Panc1 (cell line): ENCODE measurements around the gene LY6G6D. TPM values are rescaled to one million over a fixed set of nuclear protein-coding genes. Genes with fewer than 3 reads are reported as not detected.

ENCODE experiments used
- ATAC-seq: fragments of 200-7000 bp; cut with Tn5 transposase; 2 replicates; pipeline ENCODE4 v1.9.1; 2020; ENCODE audit warnings: mild to moderate bottlenecking, moderate library complexity
- BruUV-seq: library from RNA; stranded (reverse); fragments of 400-500 nt; replicated peaks from 2 replicates; lab custom pipeline; 2021; lab: Mats Ljungman, UMichigan
- CTCF ChIA-PET: fragments of 300-600 bp; sonication (Branson Sonifier 250); formaldehyde crosslinking; loops from one replicate; lab custom pipeline; 2022; ENCODE audit warnings: antibody characterized with exemption; lab: Charles Lee
- POLR2A ChIA-PET: fragments of 300-600 bp; sonication (Branson Sonifier 250); formaldehyde crosslinking; loops from one replicate; lab custom pipeline; 2022; ENCODE audit warnings: antibody characterized with exemption; lab: Charles Lee
- DNase-seq: peaks from one replicate; pipeline ENCODE4 v3.0.0-alpha.2; 2010; ENCODE audit warnings: low read depth, low spot score
- H3K27ac ChIP-seq: 2 replicates; pipeline ENCODE4 v1.5.1; 2011; ENCODE audit warnings: mild to moderate bottlenecking, low read length, inconsistent platforms
- H3K27me3 ChIP-seq: fragments of 200-500 bp; sonication (Bioruptor generic); 2 replicates; pipeline ENCODE4 v1.6.0; 2014; ENCODE audit warnings: low read length, inconsistent platforms; ENCODE audit not compliant: control insufficient read depth, insufficient read depth
- H3K36me3 ChIP-seq: fragments of 200-500 bp; sonication (Bioruptor generic); 2 replicates; pipeline ENCODE4 v1.5.1; 2014; ENCODE audit warnings: inconsistent platforms, mild to moderate bottlenecking, low read length, moderate library complexity; ENCODE audit not compliant: control insufficient read depth, insufficient read depth
- H3K4me1 ChIP-seq: 2 replicates; pipeline ENCODE4 v1.5.1; 2011; ENCODE audit warnings: inconsistent platforms, mild to moderate bottlenecking, low read length, moderate library complexity; ENCODE audit not compliant: control insufficient read depth, insufficient read depth
- H3K4me3 ChIP-seq, 2 experiments: 2 replicates each; pipeline ENCODE4 v1.5.1; 2011 to 2012; ENCODE audit warnings: low read depth in 2 of 2, low read length in 2 of 2, mild to moderate bottlenecking in 2 of 2, inconsistent platforms in 1 of 2, moderate library complexity in 1 of 2
- H3K9me3 ChIP-seq: fragments of 200-500 bp; sonication (Bioruptor generic); 2 replicates; pipeline ENCODE4 v1.5.1; 2014; ENCODE audit warnings: low read depth, mild to moderate bottlenecking, inconsistent platforms, low read length, moderate library complexity; ENCODE audit not compliant: control insufficient read depth, insufficient read depth
- CTCF ChIP-seq: fragments of 450-650 bp; IDR thresholded peaks from 2 replicates; pipeline ENCODE4 v1.5.1; 2017; ENCODE audit warnings: mild to moderate bottlenecking
- POLR2AphosphoS5 ChIP-seq: IDR thresholded peaks from 2 replicates; pipeline ENCODE4 v1.6.1; 2012; ENCODE audit warnings: mild to moderate bottlenecking, low read depth, low read length, moderate library complexity
- SIN3A ChIP-seq: IDR thresholded peaks from 2 replicates; pipeline ENCODE4 v1.6.1; 2012; ENCODE audit warnings: low read depth, mild to moderate bottlenecking, low read length, moderate library complexity, borderline replicate concordance; ENCODE audit not compliant: insufficient read depth
- TCF7L2 ChIP-seq: IDR thresholded peaks from 2 replicates; pipeline ENCODE4 v1.6.1; 2011; ENCODE audit warnings: mild to moderate bottlenecking, low read depth, low read length, inconsistent platforms
- in situ Hi-C: cut with HindIII; loops from 2 replicates; pipeline ENCODE4 v1.10.0; 2016; ENCODE audit warnings: low sequenced_read_pairs, low pct_unique_long_range_greater_than_20kb
- intact Hi-C: fragments of 100-400 bp; cut with micrococcal nuclease; formaldehyde crosslinking; loops from one replicate; pipeline ENCODE4 v1.10.0; 2022; ENCODE audit not compliant: unreplicated experiment
- total RNA-seq: library from RNA; stranded (reverse); gene quantifications from one replicate; pipeline ENCODE4 v1.2.1, GENCODE V29; 2021; ENCODE audit not compliant: unreplicated experiment
- TF ChIP-seq, protein P1 (sequence below), 2 experiments: IDR thresholded peaks; 2 replicates each; pipeline ENCODE4 v1.6.1; 2011 to 2012; ENCODE audit warnings: low read depth in 2 of 2, control low read depth in 1 of 2, low read length in 1 of 2, mild to moderate bottlenecking in 1 of 2, moderate library complexity in 1 of 2; ENCODE audit not compliant: insufficient read depth in 1 of 2

Gene LY6G6D
- total RNA-seq, 1 experiment from 2014 or later, result not detected

DNA sequence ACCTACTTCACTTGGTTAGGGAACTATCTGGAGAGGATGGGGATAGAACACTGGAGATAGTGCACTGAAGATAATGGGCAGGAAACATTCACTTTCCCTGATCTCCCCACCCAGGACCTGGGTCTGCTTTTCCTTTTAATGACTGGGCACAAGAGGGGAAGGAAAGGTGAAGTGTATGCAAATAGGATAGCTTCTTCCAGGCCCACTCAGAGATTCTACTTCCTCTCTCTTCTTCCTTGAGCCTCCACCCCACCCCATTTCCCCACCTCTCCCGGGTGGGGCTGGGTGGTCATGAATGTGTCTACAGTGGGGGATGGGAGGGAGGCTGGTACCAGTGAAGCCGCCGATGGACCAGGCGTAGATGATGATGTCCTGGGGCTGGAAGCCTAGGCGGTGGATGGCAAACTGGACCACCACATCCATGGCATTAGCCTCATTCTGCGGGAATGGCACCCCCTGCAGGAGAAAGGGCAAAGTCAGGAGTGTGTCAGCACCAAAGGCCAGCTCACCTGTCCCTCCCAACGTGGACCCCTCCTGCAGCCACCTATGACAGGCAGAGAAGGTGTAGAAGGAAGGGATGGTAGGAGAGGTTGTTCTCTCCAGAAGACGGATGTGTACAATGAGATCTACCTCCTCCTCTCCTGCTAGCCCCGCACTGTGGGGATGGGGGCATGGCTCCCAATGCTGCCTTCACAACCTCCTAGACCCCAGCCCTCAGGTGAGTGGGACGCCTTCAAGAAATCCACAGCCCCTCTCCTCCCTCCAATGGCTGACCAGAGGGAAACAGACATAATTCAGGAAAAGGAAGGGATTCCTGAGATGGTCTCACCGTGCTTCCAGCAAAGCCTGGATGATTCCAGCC, 25.7 kb upstream of the LY6G6D start:
- H3K4me3 ChIP-seq, result no peak overlapping the region
- no peaks in the 10 kb centered on the region for H3K4me1 ChIP-seq
- in situ Hi-C loops (no loop called here), intact Hi-C loops (no loop called here)
- ChIA-PET CTCF (no interaction called here), POLR2A (interaction anchor here (0.7 kb wide), 1 partner anchor 38 kb away, joined by 3 read pairs; no protein-coding TSS in a partner anchor)
- H3K27ac ChIP-seq, result no peak overlapping the region
- DNase-seq (no peak), ATAC-seq (no peak)
- H3K36me3 ChIP-seq, result 0 out of 2 replicates have a peak, but pooled peaks cover 5% of the 10 kb centered on the region
- H3K27me3 ChIP-seq, result no peaks in the 10 kb centered on the region
- no peaks in the 10 kb centered on the region for H3K9me3 ChIP-seq
- no TSS peak for BruUV-seq
- TF ChIP-seq SIN3A (no peak), POLR2AphosphoS5 (no peak), CTCF (no peak; the same call in 1 of the 2 replicates), TCF7L2 (no peak)
- TF ChIP-seq, protein P1, sequence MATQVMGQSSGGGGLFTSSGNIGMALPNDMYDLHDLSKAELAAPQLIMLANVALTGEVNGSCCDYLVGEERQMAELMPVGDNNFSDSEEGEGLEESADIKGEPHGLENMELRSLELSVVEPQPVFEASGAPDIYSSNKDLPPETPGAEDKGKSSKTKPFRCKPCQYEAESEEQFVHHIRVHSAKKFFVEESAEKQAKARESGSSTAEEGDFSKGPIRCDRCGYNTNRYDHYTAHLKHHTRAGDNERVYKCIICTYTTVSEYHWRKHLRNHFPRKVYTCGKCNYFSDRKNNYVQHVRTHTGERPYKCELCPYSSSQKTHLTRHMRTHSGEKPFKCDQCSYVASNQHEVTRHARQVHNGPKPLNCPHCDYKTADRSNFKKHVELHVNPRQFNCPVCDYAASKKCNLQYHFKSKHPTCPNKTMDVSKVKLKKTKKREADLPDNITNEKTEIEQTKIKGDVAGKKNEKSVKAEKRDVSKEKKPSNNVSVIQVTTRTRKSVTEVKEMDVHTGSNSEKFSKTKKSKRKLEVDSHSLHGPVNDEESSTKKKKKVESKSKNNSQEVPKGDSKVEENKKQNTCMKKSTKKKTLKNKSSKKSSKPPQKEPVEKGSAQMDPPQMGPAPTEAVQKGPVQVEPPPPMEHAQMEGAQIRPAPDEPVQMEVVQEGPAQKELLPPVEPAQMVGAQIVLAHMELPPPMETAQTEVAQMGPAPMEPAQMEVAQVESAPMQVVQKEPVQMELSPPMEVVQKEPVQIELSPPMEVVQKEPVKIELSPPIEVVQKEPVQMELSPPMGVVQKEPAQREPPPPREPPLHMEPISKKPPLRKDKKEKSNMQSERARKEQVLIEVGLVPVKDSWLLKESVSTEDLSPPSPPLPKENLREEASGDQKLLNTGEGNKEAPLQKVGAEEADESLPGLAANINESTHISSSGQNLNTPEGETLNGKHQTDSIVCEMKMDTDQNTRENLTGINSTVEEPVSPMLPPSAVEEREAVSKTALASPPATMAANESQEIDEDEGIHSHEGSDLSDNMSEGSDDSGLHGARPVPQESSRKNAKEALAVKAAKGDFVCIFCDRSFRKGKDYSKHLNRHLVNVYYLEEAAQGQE (IDR thresholded peaks at IDR 0.05; ENCODE audit: insufficient read depth in 1 of 2, low read depth in 2 of 2, low read length in 1 of 2), result no peak

DNA sequence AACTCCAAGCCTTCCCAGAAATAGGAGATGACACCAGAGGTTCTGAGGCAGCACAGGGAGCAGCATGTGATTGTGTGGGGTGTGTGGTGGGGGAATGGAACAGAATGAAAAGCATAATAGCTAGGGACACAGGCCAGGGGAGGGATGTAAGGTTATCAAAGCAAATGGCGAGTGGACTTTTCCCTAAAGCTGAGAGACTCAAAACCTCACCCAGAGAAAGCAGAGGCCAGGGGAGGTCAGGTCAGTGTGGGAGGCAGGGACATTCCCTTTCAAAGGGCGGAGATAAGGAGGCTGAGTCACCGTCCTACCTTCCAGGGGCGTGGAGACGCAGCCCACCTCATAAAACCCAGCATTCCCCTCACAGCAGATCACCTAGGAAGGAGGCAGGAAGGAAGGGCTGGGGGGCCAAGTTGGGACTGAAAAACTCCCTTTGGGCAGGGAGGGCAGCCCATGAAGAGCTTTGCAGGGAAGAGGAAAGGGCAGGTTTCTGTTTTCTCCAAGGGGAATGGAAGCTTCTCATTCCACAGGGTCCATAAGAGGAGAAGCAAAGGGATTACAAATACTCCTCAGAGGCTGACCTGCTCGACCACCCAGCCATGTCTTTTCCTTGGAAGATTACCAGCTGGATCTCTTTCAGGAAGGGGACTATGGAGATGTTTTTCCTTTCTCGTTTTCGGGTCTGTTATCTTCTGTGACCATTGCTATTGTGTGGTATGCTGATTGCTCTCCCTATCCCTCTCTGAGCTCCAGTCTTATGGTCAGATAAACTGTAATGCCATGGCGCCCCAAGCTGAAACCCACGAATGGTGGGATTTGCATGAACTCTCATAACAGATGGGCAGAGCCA, 24.7 kb upstream of the LY6G6D start:
- Histone ChIP-seq H3K4me3 (no peak overlapping the region), H3K4me1 (no peaks in the 10 kb centered on the region), H3K27ac (no peak overlapping the region), H3K36me3 (0 out of 2 replicates have a peak, but pooled peaks cover 5% of the 10 kb centered on the region), H3K9me3 (no peaks in the 10 kb centered on the region), H3K27me3 (no peaks in the 10 kb centered on the region)
- no peak for ATAC-seq
- POLR2A ChIA-PET, result interaction anchor here (0.6 to 0.7 kb wide), 3 partner anchors 29 to 116 kb away, joined by 3 to 11 read pairs (median 6); partner anchors contain the start of gene LSM2
- intact Hi-C loops (no loop called here), in situ Hi-C loops (no loop called here)
- BruUV-seq, result no TSS peak
- CTCF ChIA-PET, result no interaction called here
- TF ChIP-seq POLR2AphosphoS5, result no peak
- no peak for TF ChIP-seq CTCF
- TF ChIP-seq, protein P1 (IDR thresholded peaks at IDR 0.05; ENCODE audit: insufficient read depth in 1 of 2, low read depth in 2 of 2, low read length in 1 of 2), result no peak
- no peak for TF ChIP-seq TCF7L2
- TF ChIP-seq SIN3A, result no peak
- DNase-seq, result no peak
